ENCODE data around the gene BAG2. TPM values are rescaled to one million over a fixed set of nuclear protein-coding genes. Genes with fewer than 3 reads are reported as not detected.

Gene BAG2
- total RNA-seq, 4 donors from 2014 or later: 1.6 to 3.3 (median 2.1) TPM

- Histone ChIP-seq H3K36me3 (peaks cover 0 to 17% (median 0%) of the 10 kb centered on the region in 3 donors), H3K27ac (no peak overlapping the region), H3K27me3 (no peaks in the 10 kb centered on the region), H3K4me3 (no peak overlapping the region), H3K4me1 (no peaks in the 10 kb centered on the region), H3K9me3 (no peaks in the 10 kb centered on the region)
- no peak for DNase-seq
- no peak for TF ChIP-seq CTCF (IDR thresholded peaks at IDR 0.05)
- TF ChIP-seq POLR2A (IDR thresholded peaks at IDR 0.05): no peak
Observed at GRCh38 chr6:57162028-57162427, 10.1 kb upstream of the BAG2 start.

GRCh38 chr6:57162516-57162915 is 9.6 kb upstream of the BAG2 start:
- Histone ChIP-seq H3K4me1 (no peaks in the 10 kb centered on the region), H3K36me3 (peaks cover 0 to 22% (median 0%) of the 10 kb centered on the region in 3 donors)
- no peak for DNase-seq

GRCh38 chr6:57163956-57164355 is 8.2 kb upstream of the BAG2 start:
- Histone ChIP-seq H3K27ac (no peak overlapping the region), H3K36me3 (peaks cover 0 to 23% (median 0%) of the 10 kb centered on the region in 3 donors), H3K9me3 (no peaks in the 10 kb centered on the region), H3K4me1 (no peaks in the 10 kb centered on the region), H3K4me3 (no peak overlapping the region), H3K27me3 (no peaks in the 10 kb centered on the region)
- DNase-seq: no peak
- TF ChIP-seq POLR2A (IDR thresholded peaks at IDR 0.05) (no peak), CTCF (IDR thresholded peaks at IDR 0.05) (no peak)

More at GRCh38 chr6:57162516-57162915, 9.6 kb upstream of the BAG2 start:
- Histone ChIP-seq H3K9me3 (no peaks in the 10 kb centered on the region), H3K27ac (no peak overlapping the region), H3K27me3 (no peaks in the 10 kb centered on the region), H3K4me3 (no peak overlapping the region)
- TF ChIP-seq POLR2A (IDR thresholded peaks at IDR 0.05): no peak
- no peak for TF ChIP-seq CTCF (IDR thresholded peaks at IDR 0.05)

- H3K4me3 ChIP-seq: no peak overlapping the region
- no peaks in the 10 kb centered on the region for H3K27me3 ChIP-seq
- H3K36me3 ChIP-seq: peaks cover 0 to 23% (median 0%) of the 10 kb centered on the region in 3 donors
- no peak for TF ChIP-seq POLR2A (IDR thresholded peaks at IDR 0.05)
- no peak for TF ChIP-seq CTCF (IDR thresholded peaks at IDR 0.05)
- H3K4me1 ChIP-seq: no peaks in the 10 kb centered on the region
- DNase-seq: no peak
- H3K9me3 ChIP-seq: no peaks in the 10 kb centered on the region
- no peak overlapping the region for H3K27ac ChIP-seq
Observed at GRCh38 chr6:57165080-57165479, 7.0 kb upstream of the BAG2 start.

- H3K36me3 ChIP-seq: no peaks in the 10 kb centered on the region
- no peaks in the 10 kb centered on the region for H3K27me3 ChIP-seq
- H3K27ac ChIP-seq: peak overlapping the region; percentile 81 to 90 (median 88)
- TF ChIP-seq POLR2A (IDR thresholded peaks at IDR 0.05): no peak
- TF ChIP-seq CTCF (IDR thresholded peaks at IDR 0.05): no peak
- H3K9me3 ChIP-seq: no peaks in the 10 kb centered on the region
- no peaks in the 10 kb centered on the region for H3K4me1 ChIP-seq
- peak in 2 of 3 donors; percentile 45 to 59 for DNase-seq
- peak overlapping the region; percentile 56 to 77 (median 73) for H3K4me3 ChIP-seq
Observed at GRCh38 chr6:57173056-57173885, 1.1 kb downstream of the BAG2 start.
